ENCODE results near the gene RIPOR2.
"Not testable (repeated sequence)": the region's sequence is repeated elsewhere in the genome, so short reads cannot be mapped to it uniquely, and the experiment has no call there.

Gene RIPOR2

DNA sequence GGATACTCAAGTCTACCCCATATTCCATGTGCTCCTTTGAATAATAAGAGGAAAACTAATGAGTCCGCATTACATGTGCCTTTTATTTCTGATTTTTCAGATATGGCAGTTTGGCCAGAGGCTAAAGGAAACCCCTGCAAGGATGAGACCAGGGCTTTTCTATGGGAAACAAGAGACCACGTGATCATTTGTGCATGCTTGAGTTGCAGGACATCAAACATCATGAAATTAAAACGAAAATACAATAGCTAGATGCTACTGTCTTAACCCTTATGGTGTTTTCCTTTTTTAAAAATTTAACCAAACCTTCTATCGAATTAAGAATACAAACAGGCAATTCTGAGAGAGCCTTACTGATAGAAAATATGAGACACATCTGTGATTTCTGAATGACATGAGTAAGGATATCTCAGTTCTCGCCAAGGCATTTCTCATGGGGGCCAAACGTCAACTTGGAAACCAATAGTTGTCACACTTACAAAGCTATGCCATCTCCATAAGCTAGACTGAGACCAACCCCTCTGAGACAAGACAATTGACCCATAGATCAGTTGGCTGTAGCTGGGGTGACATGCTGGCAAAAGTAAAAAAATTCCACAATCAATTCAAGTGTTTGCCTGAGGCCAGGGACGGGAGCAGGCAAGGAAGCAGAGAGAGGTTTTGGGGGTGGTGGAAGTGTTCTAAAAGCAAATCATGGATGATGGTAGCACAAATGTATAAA lies 52.8 kb downstream of the RIPOR2 start:
- TF ChIP-seq, protein P1, sequence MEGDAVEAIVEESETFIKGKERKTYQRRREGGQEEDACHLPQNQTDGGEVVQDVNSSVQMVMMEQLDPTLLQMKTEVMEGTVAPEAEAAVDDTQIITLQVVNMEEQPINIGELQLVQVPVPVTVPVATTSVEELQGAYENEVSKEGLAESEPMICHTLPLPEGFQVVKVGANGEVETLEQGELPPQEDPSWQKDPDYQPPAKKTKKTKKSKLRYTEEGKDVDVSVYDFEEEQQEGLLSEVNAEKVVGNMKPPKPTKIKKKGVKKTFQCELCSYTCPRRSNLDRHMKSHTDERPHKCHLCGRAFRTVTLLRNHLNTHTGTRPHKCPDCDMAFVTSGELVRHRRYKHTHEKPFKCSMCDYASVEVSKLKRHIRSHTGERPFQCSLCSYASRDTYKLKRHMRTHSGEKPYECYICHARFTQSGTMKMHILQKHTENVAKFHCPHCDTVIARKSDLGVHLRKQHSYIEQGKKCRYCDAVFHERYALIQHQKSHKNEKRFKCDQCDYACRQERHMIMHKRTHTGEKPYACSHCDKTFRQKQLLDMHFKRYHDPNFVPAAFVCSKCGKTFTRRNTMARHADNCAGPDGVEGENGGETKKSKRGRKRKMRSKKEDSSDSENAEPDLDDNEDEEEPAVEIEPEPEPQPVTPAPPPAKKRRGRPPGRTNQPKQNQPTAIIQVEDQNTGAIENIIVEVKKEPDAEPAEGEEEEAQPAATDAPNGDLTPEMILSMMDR (IDR thresholded peaks at IDR 0.05; ENCODE audit: low read depth, low read length), result no peak
- TF ChIP-seq MYC (IDR thresholded peaks at IDR 0.05; ENCODE audit: low read depth, low read length), result no peak
- TF ChIP-seq POLR2A (IDR thresholded peaks at IDR 0.05; ENCODE audit: extremely low read depth, insufficient read length), result no peak
- TF ChIP-seq, protein P2, sequence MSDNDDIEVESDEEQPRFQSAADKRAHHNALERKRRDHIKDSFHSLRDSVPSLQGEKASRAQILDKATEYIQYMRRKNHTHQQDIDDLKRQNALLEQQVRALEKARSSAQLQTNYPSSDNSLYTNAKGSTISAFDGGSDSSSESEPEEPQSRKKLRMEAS (IDR thresholded peaks at IDR 0.05; ENCODE audit: low read depth, low read length), result no peak
- DNase-seq (ENCODE audit: low read depth), result no peak
- no peak overlapping the region for H3K4me3 ChIP-seq (ENCODE audit: low read depth, low read length)

DNA sequence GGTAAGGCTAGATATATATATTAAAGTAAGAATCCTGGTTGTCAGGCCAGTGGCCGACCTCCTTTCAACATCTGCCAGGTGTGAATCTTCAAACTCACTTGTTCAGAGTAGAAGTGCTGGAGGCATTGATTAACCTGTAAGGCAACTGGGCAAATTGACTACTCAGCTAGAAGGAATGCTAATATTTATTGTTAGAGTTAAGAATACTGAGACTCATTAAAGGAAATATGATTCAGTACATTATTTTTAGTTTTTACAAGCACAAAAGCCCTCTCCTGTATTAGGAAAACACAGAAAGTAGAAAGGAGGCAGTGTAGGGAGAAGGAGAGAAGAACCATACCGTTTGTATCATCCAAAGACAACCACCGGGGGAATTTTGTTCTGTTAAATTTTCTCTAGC lies 53.5 kb downstream of the RIPOR2 start:
- TF ChIP-seq MYC (IDR thresholded peaks at IDR 0.05; ENCODE audit: low read depth, low read length) (no peak), POLR2A (IDR thresholded peaks at IDR 0.05; ENCODE audit: extremely low read depth, insufficient read length) (no peak)
- TF ChIP-seq, protein P1 (IDR thresholded peaks at IDR 0.05; ENCODE audit: low read depth, low read length), result no peak
- TF ChIP-seq, protein P2 (IDR thresholded peaks at IDR 0.05; ENCODE audit: low read depth, low read length), result no peak
- H3K4me3 ChIP-seq (ENCODE audit: low read depth, low read length), result no peak overlapping the region
- no peak for DNase-seq (ENCODE audit: low read depth)

DNA sequence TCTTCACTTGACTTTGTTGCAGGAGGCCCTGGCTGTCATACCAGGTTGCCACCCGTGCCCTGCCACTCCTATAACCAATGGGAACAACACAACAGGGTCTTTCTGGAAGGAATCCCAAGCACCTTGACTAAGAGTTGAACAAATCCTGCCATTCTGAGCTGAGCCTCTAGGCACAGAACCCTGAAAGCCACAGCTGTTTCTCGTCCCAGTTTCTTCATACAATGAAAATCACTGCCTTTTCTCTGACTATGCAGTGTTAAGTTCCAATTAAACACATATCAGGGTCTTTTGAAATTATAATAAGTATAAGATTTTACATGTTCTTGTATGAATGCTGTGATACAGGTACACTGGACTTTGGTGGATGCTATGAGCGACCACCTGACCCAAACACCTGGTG lies 54.4 kb downstream of the RIPOR2 start:
- H3K4me3 ChIP-seq (ENCODE audit: low read depth, low read length), result no peak overlapping the region
- no peak for TF ChIP-seq POLR2A (IDR thresholded peaks at IDR 0.05; ENCODE audit: extremely low read depth, insufficient read length)
- TF ChIP-seq, protein P1 (IDR thresholded peaks at IDR 0.05; ENCODE audit: low read depth, low read length), result no peak
- TF ChIP-seq, protein P2 (IDR thresholded peaks at IDR 0.05; ENCODE audit: low read depth, low read length), result no peak
- TF ChIP-seq MYC (IDR thresholded peaks at IDR 0.05; ENCODE audit: low read depth, low read length), result no peak
- no peak for DNase-seq (ENCODE audit: low read depth)

DNA sequence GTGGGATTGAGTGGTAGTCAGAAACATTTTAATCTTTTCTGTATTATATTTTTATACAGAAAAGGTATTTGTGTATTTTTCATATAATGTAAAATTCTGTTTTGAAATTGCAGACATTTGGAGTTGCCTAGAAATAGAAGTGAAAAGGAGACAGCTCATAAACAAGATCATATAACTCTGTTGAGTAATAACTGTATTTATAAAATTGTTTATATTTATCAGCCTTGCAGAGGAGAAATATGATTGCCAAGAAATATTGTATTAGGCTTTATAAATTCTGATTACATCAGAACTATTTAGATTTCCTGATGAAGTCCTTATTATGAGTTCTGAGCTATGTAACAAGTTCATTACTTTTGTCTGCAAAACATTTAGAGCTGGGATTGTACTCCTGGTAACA lies 55.3 kb downstream of the RIPOR2 start:
- no peak overlapping the region for H3K4me3 ChIP-seq (ENCODE audit: low read depth, low read length)
- TF ChIP-seq, protein P2 (IDR thresholded peaks at IDR 0.05; ENCODE audit: low read depth, low read length), result no peak
- TF ChIP-seq, protein P1 (IDR thresholded peaks at IDR 0.05; ENCODE audit: low read depth, low read length), result no peak
- TF ChIP-seq POLR2A (IDR thresholded peaks at IDR 0.05; ENCODE audit: extremely low read depth, insufficient read length) (no peak), MYC (IDR thresholded peaks at IDR 0.05; ENCODE audit: low read depth, low read length) (no peak)
- no peak for DNase-seq (ENCODE audit: low read depth)

DNA sequence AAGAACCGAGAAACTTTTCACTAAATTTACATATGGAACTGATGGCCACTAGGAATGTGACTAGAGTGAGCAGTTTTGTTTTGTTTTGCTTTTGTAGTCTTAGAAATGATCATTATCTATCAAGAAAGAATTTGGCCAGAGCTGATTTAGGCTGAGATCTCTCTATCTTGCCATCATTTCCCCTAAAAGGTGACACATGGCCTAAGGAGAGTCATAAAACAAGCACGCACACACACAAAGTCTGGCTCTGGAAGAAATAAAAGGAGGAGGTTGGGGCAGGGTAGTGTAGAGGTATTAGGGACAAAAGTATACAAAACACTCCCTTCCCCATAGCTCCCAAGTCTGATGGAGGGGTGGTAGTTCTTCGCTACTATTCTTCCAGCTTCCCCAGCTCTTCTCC lies 56.4 kb downstream of the RIPOR2 start:
- H3K4me3 ChIP-seq (ENCODE audit: low read depth, low read length), result no peak overlapping the region
- no peak for DNase-seq (ENCODE audit: low read depth)
- TF ChIP-seq, protein P2 (IDR thresholded peaks at IDR 0.05; ENCODE audit: low read depth, low read length), result no peak
- no peak for TF ChIP-seq MYC (IDR thresholded peaks at IDR 0.05; ENCODE audit: low read depth, low read length)
- TF ChIP-seq POLR2A (IDR thresholded peaks at IDR 0.05; ENCODE audit: extremely low read depth, insufficient read length), result no peak
- TF ChIP-seq, protein P1 (IDR thresholded peaks at IDR 0.05; ENCODE audit: low read depth, low read length), result no peak

DNA sequence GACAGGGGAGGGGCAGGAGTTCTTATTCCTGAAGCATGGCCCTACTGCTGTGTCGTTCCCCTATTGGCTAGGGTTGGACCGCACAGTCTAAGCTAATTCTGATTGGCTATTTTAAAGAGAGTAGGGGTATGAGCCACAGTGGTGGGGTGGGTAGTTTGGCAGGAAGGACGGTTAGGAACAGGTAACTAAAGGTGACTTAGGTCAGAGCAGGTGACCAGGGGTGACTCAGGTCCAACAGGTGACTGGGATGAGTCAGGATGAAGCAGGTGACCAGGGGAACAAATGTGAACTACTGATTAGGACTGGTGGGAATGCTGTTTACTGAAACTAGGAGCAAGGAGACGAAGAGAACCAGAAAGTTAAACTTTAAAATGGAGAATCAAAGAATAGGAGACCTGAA lies 58.0 kb downstream of the RIPOR2 start:
- not testable (repeated sequence) for H3K4me3 ChIP-seq (ENCODE audit: low read depth, low read length); DNase-seq (ENCODE audit: low read depth)
